ENCODE data around the gene CDC42BPA. TPM values are rescaled to one million over a fixed set of nuclear protein-coding genes. Genes with fewer than 3 reads are reported as not detected.

Gene CDC42BPA
- total RNA-seq, 2 donors from 2014 or later, result 30.0 to 34.3 TPM

GRCh38 chr1:227304665-227305064 is 13.6 kb downstream of the CDC42BPA start:
- TF ChIP-seq, protein P1, sequence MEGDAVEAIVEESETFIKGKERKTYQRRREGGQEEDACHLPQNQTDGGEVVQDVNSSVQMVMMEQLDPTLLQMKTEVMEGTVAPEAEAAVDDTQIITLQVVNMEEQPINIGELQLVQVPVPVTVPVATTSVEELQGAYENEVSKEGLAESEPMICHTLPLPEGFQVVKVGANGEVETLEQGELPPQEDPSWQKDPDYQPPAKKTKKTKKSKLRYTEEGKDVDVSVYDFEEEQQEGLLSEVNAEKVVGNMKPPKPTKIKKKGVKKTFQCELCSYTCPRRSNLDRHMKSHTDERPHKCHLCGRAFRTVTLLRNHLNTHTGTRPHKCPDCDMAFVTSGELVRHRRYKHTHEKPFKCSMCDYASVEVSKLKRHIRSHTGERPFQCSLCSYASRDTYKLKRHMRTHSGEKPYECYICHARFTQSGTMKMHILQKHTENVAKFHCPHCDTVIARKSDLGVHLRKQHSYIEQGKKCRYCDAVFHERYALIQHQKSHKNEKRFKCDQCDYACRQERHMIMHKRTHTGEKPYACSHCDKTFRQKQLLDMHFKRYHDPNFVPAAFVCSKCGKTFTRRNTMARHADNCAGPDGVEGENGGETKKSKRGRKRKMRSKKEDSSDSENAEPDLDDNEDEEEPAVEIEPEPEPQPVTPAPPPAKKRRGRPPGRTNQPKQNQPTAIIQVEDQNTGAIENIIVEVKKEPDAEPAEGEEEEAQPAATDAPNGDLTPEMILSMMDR (conservative IDR thresholded peaks at IDR 0.05), result no peak
- Mint-ChIP-seq H3K36me3 (ENCODE audit: low read depth) (no peaks in the 10 kb centered on the region), H3K27ac (no peak overlapping the region), H3K4me1 (peaks cover 18% of the 10 kb centered on the region), H3K9me3 (no peaks in the 10 kb centered on the region), H3K4me3 (no peak overlapping the region), H3K27me3 (ENCODE audit: insufficient read depth) (no peaks in the 10 kb centered on the region)
- Histone ChIP-seq H3K27ac (ENCODE audit: low read depth, low read length) (no peak overlapping the region), H3K4me3 (ENCODE audit: low read length) (no peak overlapping the region), H3K27me3 (ENCODE audit: control insufficient read depth, insufficient read depth, low read length, poor library complexity, severe bottlenecking) (no peaks in the 10 kb centered on the region), H3K36me3 (ENCODE audit: control insufficient read depth, insufficient read depth, low read length) (no peaks in the 10 kb centered on the region), H3K4me1 (ENCODE audit: control insufficient read depth, insufficient read depth, low read length) (no peaks in the 10 kb centered on the region), H3K9me3 (ENCODE audit: control insufficient read depth, low read length) (no peaks in the 10 kb centered on the region), H3K9ac (ENCODE audit: extremely low read depth, low read length, poor library complexity, severe bottlenecking) (no peak overlapping the region)
- DNase-seq, result no peak

GRCh38 chr1:227303662-227304061 is 14.6 kb downstream of the CDC42BPA start:
- Histone ChIP-seq H3K4me1 (ENCODE audit: control insufficient read depth, insufficient read depth, low read length) (no peaks in the 10 kb centered on the region), H3K27ac (ENCODE audit: low read depth, low read length) (no peak overlapping the region), H3K9ac (ENCODE audit: extremely low read depth, low read length, poor library complexity, severe bottlenecking) (no peak overlapping the region), H3K9me3 (ENCODE audit: control insufficient read depth, low read length) (no peaks in the 10 kb centered on the region), H3K27me3 (ENCODE audit: control insufficient read depth, insufficient read depth, low read length, poor library complexity, severe bottlenecking) (no peaks in the 10 kb centered on the region), H3K4me3 (ENCODE audit: low read length) (no peak overlapping the region), H3K36me3 (ENCODE audit: control insufficient read depth, insufficient read depth, low read length) (no peaks in the 10 kb centered on the region)
- no peak for DNase-seq
- TF ChIP-seq, protein P1 (conservative IDR thresholded peaks at IDR 0.05), result no peak
- Mint-ChIP-seq H3K27me3 (ENCODE audit: insufficient read depth) (no peaks in the 10 kb centered on the region), H3K36me3 (ENCODE audit: low read depth) (no peaks in the 10 kb centered on the region), H3K9me3 (no peaks in the 10 kb centered on the region), H3K4me3 (no peak overlapping the region), H3K4me1 (peaks cover 13% of the 10 kb centered on the region), H3K27ac (no peak overlapping the region)

GRCh38 chr1:227300682-227301081 is 17.6 kb downstream of the CDC42BPA start:
- Mint-ChIP-seq H3K9me3 (no peaks in the 10 kb centered on the region), H3K27ac (no peak overlapping the region), H3K27me3 (ENCODE audit: insufficient read depth) (no peaks in the 10 kb centered on the region), H3K4me3 (no peak overlapping the region), H3K36me3 (ENCODE audit: low read depth) (peaks cover 4% of the 10 kb centered on the region), H3K4me1 (peaks cover 13% of the 10 kb centered on the region)
- no peak overlapping the region for H3K4me3 ChIP-seq (ENCODE audit: low read length)
- H3K36me3 ChIP-seq (ENCODE audit: control insufficient read depth, insufficient read depth, low read length), result no peaks in the 10 kb centered on the region
- TF ChIP-seq, protein P1 (conservative IDR thresholded peaks at IDR 0.05), result no peak
- no peaks in the 10 kb centered on the region for H3K4me1 ChIP-seq (ENCODE audit: control insufficient read depth, insufficient read depth, low read length)
- peaks cover 4% of the 10 kb centered on the region for H3K9me3 ChIP-seq (ENCODE audit: control insufficient read depth, low read length)
- no peaks in the 10 kb centered on the region for H3K27me3 ChIP-seq (ENCODE audit: control insufficient read depth, insufficient read depth, low read length, poor library complexity, severe bottlenecking)
- H3K27ac ChIP-seq (ENCODE audit: low read depth, low read length), result no peak overlapping the region
- no peak for DNase-seq
- H3K9ac ChIP-seq (ENCODE audit: extremely low read depth, low read length, poor library complexity, severe bottlenecking), result no peak overlapping the region
- WGBS, 2 experiments (ENCODE audit: insufficient coverage in 1 of 2, insufficient read length in 1 of 2), result 95 to 98% methylated on average over 4 to 7 of the region's 7 CpGs
